Caco-2 (cell line): ENCODE data around the gene MSRB3. TPM values are rescaled to one million over a fixed set of nuclear protein-coding genes. Genes with fewer than 3 reads are reported as not detected.

Experiments used
- BruUV-seq: library from RNA; stranded (reverse); fragments of 400-500 nt; replicated peaks from 2 replicates; lab custom pipeline; 2021; lab: Mats Ljungman, UMichigan
- CTCF ChIA-PET: fragments of 300-600 bp; sonication (Branson Sonifier 250); formaldehyde crosslinking; loops from one replicate; lab custom pipeline; 2022; ENCODE audit warnings: antibody characterized with exemption; lab: Charles Lee
- POLR2A ChIA-PET: fragments of 300-600 bp; sonication (Branson Sonifier 250); formaldehyde crosslinking; loops from one replicate; lab custom pipeline; 2022; ENCODE audit warnings: antibody characterized with exemption; lab: Charles Lee
- DNase-seq, 2 experiments: peaks; one replicate each; pipeline versions ENCODE4 v3.0.0 to v3.0.0-alpha.2; 2020 to 2022
- H3K27me3 ChIP-seq: replicated peaks from 2 replicates; pipeline ENCODE4 v1.6.0; 2011; ENCODE audit warnings: low read length; ENCODE audit not compliant: control insufficient read depth, insufficient read depth
- H3K36me3 ChIP-seq: 2 replicates; pipeline ENCODE4 v1.5.1; 2011; ENCODE audit warnings: low read length; ENCODE audit not compliant: control insufficient read depth, insufficient read depth
- H3K4me1 ChIP-seq: fragments of 250-450 bp; sonication (Bioruptor Pico); 2 replicates; pipeline ENCODE4 v1.5.1; 2020; ENCODE audit warnings: mild to moderate bottlenecking
- H3K4me3 ChIP-seq: 2 replicates; pipeline ENCODE4 v1.5.1; 2011; ENCODE audit warnings: low read depth, mild to moderate bottlenecking, control low read depth, low read length
- H3K9me3 ChIP-seq: fragments of 250-450 bp; sonication (Bioruptor Pico); 2 replicates; pipeline ENCODE4 v1.5.1; 2020; ENCODE audit warnings: mild to moderate bottlenecking, moderate library complexity
- H3K27ac Mint-ChIP-seq: one replicate; pipeline ENCODE4 v1.8.0; 2022; ENCODE audit warnings: mixed read lengths; ENCODE audit not compliant: unreplicated experiment
- H3K27me3 Mint-ChIP-seq: one replicate; pipeline ENCODE4 v1.8.0; 2022; ENCODE audit warnings: mixed read lengths; ENCODE audit not compliant: insufficient read depth, unreplicated experiment
- H3K36me3 Mint-ChIP-seq: one replicate; pipeline ENCODE4 v1.8.0; 2022; ENCODE audit warnings: mild to moderate bottlenecking, mixed read lengths; ENCODE audit not compliant: insufficient read depth, unreplicated experiment
- H3K4me1 Mint-ChIP-seq: one replicate; pipeline ENCODE4 v1.8.0; 2022; ENCODE audit warnings: low read depth, mixed read lengths; ENCODE audit not compliant: unreplicated experiment
- H3K4me3 Mint-ChIP-seq: one replicate; pipeline ENCODE4 v1.8.0; 2022; ENCODE audit warnings: mild to moderate bottlenecking, moderate library complexity, mixed read lengths; ENCODE audit not compliant: unreplicated experiment
- H3K9me3 Mint-ChIP-seq: one replicate; pipeline ENCODE4 v1.8.0; 2022; ENCODE audit warnings: mixed read lengths; ENCODE audit not compliant: unreplicated experiment
- intact Hi-C: fragments of 100-400 bp; cut with micrococcal nuclease; formaldehyde crosslinking; loops from one replicate; pipeline ENCODE4 v1.10.0; 2022; ENCODE audit not compliant: unreplicated experiment
- total RNA-seq: library from RNA; stranded (reverse); gene quantifications from 2 replicates; pipeline ENCODE4 v1.2.3, GENCODE V29; 2022
- TF ChIP-seq, protein P1 (sequence below), 2 experiments: fragments of 200-600 bp in 1 of 2; IDR thresholded peaks; 1 replicate in 1 of 2; 2 replicates in 1 of 2; pipeline versions ENCODE4 v1.5.1 to v1.8.0; 2011 to 2022; ENCODE audit warnings: antibody characterized with exemption in 1 of 2, control low read depth in 1 of 2, inconsistent platforms in 1 of 2, low read depth in 1 of 2, low read length in 1 of 2, mild to moderate bottlenecking in 1 of 2, moderate library complexity in 1 of 2; ENCODE audit not compliant: insufficient read depth in 1 of 2, severe bottlenecking in 1 of 2, unreplicated experiment in 1 of 2

MSRB3 gene
- total RNA-seq, 1 experiment from 2014 or later, result 7.7 TPM

GRCh38 chr12:65324056-65324455 is 45.6 kb downstream of the MSRB3 start:
- Histone ChIP-seq H3K9me3 (no peaks in the 10 kb centered on the region), H3K27me3 (no peaks in the 10 kb centered on the region), H3K36me3 (no peaks in the 10 kb centered on the region), H3K4me1 (peaks cover 31% of the 10 kb centered on the region), H3K4me3 (no peak overlapping the region)
- H3K4me3 Mint-ChIP-seq, result no peak overlapping the region
- H3K4me1 Mint-ChIP-seq, result peaks cover 11% of the 10 kb centered on the region
- H3K36me3 Mint-ChIP-seq, result no peaks in the 10 kb centered on the region
- intact Hi-C loops, result no loop called here
- no peaks in the 10 kb centered on the region for H3K27me3 Mint-ChIP-seq
- TF ChIP-seq, protein P1, sequence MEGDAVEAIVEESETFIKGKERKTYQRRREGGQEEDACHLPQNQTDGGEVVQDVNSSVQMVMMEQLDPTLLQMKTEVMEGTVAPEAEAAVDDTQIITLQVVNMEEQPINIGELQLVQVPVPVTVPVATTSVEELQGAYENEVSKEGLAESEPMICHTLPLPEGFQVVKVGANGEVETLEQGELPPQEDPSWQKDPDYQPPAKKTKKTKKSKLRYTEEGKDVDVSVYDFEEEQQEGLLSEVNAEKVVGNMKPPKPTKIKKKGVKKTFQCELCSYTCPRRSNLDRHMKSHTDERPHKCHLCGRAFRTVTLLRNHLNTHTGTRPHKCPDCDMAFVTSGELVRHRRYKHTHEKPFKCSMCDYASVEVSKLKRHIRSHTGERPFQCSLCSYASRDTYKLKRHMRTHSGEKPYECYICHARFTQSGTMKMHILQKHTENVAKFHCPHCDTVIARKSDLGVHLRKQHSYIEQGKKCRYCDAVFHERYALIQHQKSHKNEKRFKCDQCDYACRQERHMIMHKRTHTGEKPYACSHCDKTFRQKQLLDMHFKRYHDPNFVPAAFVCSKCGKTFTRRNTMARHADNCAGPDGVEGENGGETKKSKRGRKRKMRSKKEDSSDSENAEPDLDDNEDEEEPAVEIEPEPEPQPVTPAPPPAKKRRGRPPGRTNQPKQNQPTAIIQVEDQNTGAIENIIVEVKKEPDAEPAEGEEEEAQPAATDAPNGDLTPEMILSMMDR (IDR thresholded peaks at IDR 0.05; ENCODE audit: insufficient read depth in 1 of 2, low read depth in 1 of 2, low read length in 1 of 2, severe bottlenecking in 1 of 2, unreplicated experiment in 1 of 2), result no peak
- no TSS peak for BruUV-seq
- CTCF ChIA-PET, result no interaction called here
- H3K27ac Mint-ChIP-seq, result no peak overlapping the region
- POLR2A ChIA-PET, result no interaction called here
- H3K9me3 Mint-ChIP-seq, result no peaks in the 10 kb centered on the region
- DNase-seq, result no peak

GRCh38 chr12:65324551-65324950 is 46.1 kb downstream of the MSRB3 start:
- POLR2A ChIA-PET, result no interaction called here
- Mint-ChIP-seq H3K4me1 (peaks cover 7% of the 10 kb centered on the region), H3K36me3 (no peaks in the 10 kb centered on the region), H3K9me3 (no peaks in the 10 kb centered on the region), H3K27me3 (no peaks in the 10 kb centered on the region), H3K4me3 (no peak overlapping the region), H3K27ac (no peak overlapping the region)
- no peaks in the 10 kb centered on the region for H3K36me3 ChIP-seq
- CTCF ChIA-PET, result no interaction called here
- TF ChIP-seq, protein P1 (IDR thresholded peaks at IDR 0.05; ENCODE audit: insufficient read depth in 1 of 2, low read depth in 1 of 2, low read length in 1 of 2, severe bottlenecking in 1 of 2, unreplicated experiment in 1 of 2), result no peak
- intact Hi-C loops, result no loop called here
- peaks cover 28% of the 10 kb centered on the region for H3K4me1 ChIP-seq
- H3K9me3 ChIP-seq, result no peaks in the 10 kb centered on the region
- no peak overlapping the region for H3K4me3 ChIP-seq
- no peak for DNase-seq
- no TSS peak for BruUV-seq
- no peaks in the 10 kb centered on the region for H3K27me3 ChIP-seq

DNA sequence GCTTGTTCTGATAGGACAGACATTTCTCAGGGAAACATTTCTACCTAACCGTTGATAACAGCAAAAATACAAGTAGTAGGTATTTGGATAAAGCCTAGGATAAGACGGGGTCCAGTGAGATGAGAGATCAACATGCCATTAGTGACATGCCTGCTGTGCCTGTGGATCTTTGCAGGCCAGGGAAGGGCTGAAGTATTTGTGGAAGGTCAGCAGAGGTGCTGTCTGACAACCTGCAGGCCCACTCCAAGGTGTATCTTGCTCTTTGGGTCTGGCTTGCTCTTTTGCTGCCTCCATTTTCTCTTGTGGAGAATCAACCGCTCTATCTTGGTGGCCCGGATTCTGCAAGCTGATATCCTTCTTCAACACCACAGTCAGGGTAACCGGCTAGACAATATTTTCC is 46.7 kb downstream of the MSRB3 start:
- CTCF ChIA-PET, result no interaction called here
- H3K4me1 ChIP-seq, result peaks cover 23% of the 10 kb centered on the region
- Mint-ChIP-seq H3K36me3 (no peaks in the 10 kb centered on the region), H3K4me3 (no peak overlapping the region), H3K9me3 (no peaks in the 10 kb centered on the region), H3K27me3 (no peaks in the 10 kb centered on the region), H3K4me1 (peaks cover 7% of the 10 kb centered on the region), H3K27ac (no peak overlapping the region)
- H3K27me3 ChIP-seq, result no peaks in the 10 kb centered on the region
- intact Hi-C loops, result no loop called here
- POLR2A ChIA-PET, result no interaction called here
- H3K36me3 ChIP-seq, result no peaks in the 10 kb centered on the region
- no TSS peak for BruUV-seq
- no peak for DNase-seq
- TF ChIP-seq, protein P1 (IDR thresholded peaks at IDR 0.05; ENCODE audit: insufficient read depth in 1 of 2, low read depth in 1 of 2, low read length in 1 of 2, severe bottlenecking in 1 of 2, unreplicated experiment in 1 of 2), result peak in 1 of 2 experiments; percentile 7
- H3K4me3 ChIP-seq, result no peak overlapping the region
- H3K9me3 ChIP-seq, result no peaks in the 10 kb centered on the region
